Peyer's patch (tissue), 4 donors: ENCODE measurements around the gene GIGYF2.

Experiments
- CTCF ChIP-seq, 6 experiments: fragments of 450-650 bp in 4 of 6; fragments of 200-600 bp in 2 of 6; sonication (generic) in 1 of 6; IDR thresholded peaks; one replicate each; pipeline ENCODE4 v1.5.1; 2017 to 2019; ENCODE audit warnings: antibody characterized with exemption in 6 of 6, mild to moderate bottlenecking in 3 of 6, moderate library complexity in 1 of 6
- POLR2A ChIP-seq, 2 donors: fragments of 450-650 bp; IDR thresholded peaks; one replicate each; pipeline ENCODE4 v1.5.1; 2017; ENCODE audit warnings: antibody characterized with exemption in 2 of 2, mild to moderate bottlenecking in 2 of 2, moderate library complexity in 2 of 2

DNA sequence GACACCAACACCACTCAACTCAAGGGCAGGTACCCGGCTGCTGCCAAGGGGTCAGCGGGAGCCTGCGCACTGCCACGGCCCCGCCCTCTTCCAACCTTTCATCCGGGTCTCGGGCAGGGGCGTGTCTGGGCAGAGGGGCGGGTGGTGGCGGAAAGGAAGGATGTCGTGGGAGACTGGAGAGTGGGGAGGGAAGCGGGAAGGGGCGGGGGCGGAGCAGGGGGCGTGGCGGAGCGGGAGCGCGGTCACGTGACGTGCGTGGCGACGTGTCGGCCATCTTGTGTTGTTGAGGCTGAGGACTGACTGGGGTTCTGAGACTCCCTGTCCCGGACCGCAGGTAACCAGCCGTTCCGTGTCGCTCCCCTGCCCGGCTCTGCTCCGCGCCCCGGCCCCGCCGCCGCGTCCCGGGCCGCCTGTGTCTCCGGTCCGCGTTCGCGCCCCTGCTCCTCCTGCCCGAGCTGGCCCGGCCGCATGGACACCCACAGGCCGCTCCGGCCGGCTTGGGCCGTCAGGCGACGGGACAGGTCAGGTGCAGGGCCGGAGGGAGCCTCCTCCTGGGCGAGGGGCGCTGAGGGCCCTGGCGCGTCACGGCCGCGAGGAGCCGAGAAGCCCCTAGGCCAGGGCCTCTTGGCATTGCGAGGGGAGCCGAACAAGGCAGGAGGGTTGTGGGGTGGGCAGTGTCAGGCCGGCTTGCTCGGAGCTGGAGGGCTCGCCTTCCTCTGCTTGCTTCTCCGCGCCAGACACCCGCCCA, at the start of gene GIGYF2:
- TF ChIP-seq POLR2A (IDR thresholded peaks at IDR 0.05): peak in 1 of 2 donors; percentile 34
- TF ChIP-seq CTCF (IDR thresholded peaks at IDR 0.05): peak in 1 of 6 experiments; percentile 20
